ENCODE measurements around the gene C1QC.
"Not testable (repeated sequence)": the region's sequence is repeated elsewhere in the genome, so short reads cannot be mapped to it uniquely, and the experiment has no call there.

C1QC gene

GRCh38 chr1:22651941-22652856 lies 8.8 kb downstream of the C1QC start:
- DNase-seq (ENCODE audit: low spot score), result no peak

- no peak for DNase-seq (ENCODE audit: low spot score)
Observed at GRCh38 chr1:22652881-22653316, 9.5 kb downstream of the C1QC start, which contains the start of gene C1QB. C1QB (plus strand) TSS chr1:22653236; CDS start chr1:22659463, 6,227 bp downstream.

GRCh38 chr1:22654692-22655091 lies 11.3 kb downstream of the C1QC start:
- DNase-seq (ENCODE audit: low spot score), result no peak

DNA sequence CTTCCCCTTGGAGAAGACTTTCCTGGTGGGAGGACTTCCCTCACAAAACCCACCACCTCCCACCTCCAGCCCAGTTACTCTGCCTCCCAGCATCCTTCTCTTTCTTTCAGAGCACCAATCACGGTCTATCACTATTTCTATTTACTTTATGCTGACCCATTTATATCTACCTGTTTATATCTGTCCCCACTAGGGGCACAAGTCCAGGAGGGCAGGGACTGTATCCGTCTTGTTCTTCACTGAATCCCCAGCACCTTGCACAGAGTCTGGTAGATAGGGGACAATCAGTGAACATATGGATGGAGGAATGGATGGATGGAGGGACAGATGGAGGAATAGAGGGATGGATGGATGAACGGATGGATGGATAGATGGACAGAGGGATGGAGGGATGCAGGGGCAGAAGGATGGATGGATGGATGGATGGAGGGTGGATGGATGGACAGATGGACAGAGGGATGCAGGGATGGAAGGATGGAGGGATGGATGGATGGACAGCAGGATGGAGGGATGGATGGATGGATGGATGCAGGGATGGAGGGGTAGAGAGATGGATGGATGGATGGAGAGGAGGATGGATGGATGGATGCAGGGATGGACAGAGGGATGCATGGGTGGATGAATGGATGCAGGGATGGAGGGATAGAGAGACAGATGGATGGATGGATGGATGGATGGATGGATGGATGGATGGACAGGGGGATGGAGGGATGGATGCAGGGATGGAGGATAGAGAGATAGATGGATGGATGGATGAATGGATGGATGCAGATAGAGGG lies 15.1 kb downstream of the C1QC start:
- no peak for DNase-seq (ENCODE audit: low spot score)

DNA sequence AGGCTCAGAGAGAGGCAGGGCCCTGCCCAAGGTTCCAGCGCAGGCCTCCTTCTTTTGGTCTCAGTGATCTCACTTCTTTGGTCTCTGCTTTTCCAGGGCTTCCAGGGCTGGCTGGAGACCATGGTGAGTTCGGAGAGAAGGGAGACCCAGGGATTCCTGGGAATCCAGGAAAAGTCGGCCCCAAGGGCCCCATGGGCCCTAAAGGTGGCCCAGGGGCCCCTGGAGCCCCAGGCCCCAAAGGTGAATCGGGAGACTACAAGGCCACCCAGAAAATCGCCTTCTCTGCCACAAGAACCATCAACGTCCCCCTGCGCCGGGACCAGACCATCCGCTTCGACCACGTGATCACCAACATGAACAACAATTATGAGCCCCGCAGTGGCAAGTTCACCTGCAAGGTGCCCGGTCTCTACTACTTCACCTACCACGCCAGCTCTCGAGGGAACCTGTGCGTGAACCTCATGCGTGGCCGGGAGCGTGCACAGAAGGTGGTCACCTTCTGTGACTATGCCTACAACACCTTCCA lies 17.3 kb downstream of the C1QC start:
- no peak for DNase-seq (ENCODE audit: low spot score)

GRCh38 chr1:22661880-22662279 lies 18.4 kb downstream of the C1QC start:
- no peak for DNase-seq (ENCODE audit: low spot score)

DNA sequence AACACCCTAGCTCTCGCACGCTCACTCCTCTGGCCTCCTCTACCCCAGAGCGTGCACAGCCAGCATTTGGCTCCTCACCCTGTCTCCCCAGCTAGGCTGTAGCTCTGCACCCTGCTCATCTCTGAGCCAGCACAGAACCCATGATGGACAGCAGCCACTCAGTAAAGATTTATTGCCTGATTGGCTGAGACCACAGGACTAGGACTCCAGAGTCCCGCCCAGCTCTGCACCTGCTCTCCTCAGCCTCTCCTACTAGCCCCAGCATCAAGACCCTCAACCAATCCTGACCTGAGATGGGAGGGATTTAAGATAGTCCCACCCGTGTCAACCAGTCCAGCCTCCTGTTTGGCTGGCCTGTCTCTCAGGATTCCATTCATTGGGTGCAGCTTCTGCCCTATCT lies 18.9 kb downstream of the C1QC start:
- DNase-seq (ENCODE audit: low spot score), result no peak

DNA sequence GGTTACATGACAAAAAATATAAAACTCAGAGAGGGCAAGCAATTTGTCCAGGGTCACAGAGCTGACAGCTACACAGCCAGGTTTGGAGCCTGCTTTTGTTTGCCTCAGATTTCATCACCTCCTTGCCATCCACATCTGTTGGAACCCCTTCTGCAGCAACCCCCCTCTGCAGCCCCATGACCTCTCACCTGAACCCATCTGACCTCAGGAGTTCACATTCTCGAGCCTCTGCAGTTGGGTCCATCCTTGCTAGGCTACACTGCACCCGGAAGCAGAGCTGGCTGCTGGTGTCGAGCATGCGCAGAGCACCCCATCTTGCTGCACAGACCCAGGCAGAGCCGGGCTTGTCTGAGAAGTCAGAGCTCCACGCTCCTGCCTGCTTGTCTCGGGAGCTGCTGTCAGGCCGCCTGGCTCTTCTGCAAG lies 19.6 kb downstream of the C1QC start:
- DNase-seq (ENCODE audit: low spot score), result no peak

DNA sequence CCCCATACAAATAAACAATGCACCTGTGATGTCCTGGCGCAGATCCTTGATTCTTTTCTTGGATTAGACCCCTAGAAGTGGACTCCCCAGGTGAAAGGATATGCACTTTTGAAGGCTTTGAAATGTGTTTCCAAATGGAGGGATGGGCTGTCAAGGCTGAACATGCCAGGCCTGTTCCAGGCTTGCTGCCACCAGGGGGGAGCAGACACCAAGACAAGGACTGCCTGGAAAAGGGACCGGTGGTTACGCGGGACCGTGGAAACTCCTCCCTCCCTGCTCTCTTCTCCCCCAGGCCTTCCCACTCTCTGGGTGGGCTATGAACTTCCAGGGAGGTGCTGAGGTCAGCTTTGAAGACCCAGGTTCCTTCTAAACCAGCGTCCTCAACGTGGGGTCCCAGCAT lies 22.3 kb downstream of the C1QC start:
- no peak for DNase-seq (ENCODE audit: low spot score)

- DNase-seq (ENCODE audit: low spot score), result no peak
Observed at GRCh38 chr1:22666412-22666811, 23.0 kb downstream of the C1QC start.

DNA sequence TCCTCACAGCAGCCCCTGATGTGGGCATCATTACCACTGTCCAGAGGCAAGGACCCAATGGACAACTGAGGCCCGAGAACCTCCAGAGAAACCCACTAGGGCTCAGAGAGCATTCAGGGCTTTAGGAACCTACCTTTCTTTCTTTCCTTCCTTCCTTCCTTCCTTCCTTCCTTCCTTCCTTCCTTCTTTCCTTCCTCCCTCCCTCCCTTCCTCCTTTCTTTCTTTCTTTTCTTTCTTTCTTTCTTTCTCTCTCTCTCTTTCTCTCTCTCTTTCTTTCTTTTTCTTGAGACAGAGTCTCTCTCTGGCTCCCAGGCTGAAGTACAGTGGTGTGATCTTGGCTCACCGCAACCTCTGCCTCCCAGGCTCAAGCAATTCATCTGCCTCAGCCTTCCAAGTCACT lies 25.4 kb downstream of the C1QC start:
- not testable (repeated sequence) for DNase-seq (ENCODE audit: low spot score)

- no peak for DNase-seq (ENCODE audit: low spot score)
Observed at GRCh38 chr1:22670352-22670975, 27.0 kb downstream of the C1QC start.

GRCh38 chr1:22671999-22672398 lies 28.6 kb downstream of the C1QC start:
- DNase-seq (ENCODE audit: low spot score), result no peak

DNA sequence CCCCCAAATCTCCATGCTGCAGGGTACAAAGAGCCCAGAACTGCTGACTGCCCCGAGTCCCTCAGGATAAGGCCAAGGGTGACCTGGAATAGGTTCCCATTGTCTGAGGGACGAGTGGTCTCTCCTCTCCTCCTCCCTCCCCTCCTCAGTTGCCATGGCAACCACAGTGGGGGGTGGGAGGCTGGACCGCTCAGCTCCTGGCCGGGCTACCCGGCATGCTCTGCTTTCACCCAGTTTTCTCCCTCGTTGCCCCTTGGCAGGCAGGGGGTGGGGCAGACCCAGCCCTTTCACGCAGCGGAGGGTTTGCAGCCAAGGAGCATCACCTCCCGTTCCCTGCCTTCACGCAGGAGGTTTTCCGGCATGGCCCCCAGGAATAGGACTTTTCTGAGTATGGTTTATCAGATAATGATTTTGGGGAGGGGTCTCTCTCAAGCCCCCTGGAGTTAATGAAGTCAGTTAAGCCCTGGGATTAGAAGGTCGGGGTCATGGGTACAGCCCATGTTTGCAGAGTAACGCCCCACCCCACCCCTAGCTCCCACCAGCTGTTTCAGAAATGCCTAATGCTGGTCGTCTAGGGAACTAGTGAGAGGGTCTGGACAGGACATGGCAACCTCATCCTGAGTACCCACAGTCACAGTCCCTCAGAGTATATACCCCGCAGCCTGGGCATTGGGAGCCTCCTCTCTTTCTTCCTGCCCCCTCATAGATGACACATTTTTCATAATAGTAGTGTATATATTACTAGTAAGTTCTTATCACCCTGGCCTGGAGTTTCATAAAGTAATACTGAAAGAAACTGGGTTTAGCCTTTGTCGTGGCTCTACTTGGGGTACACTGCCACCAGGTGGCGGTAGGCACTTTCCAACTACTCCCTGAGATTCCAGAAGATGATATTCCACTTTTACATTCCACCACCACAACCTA lies 30.3 kb downstream of the C1QC start:
- peak; percentile 45 for DNase-seq (ENCODE audit: low spot score)

DNA sequence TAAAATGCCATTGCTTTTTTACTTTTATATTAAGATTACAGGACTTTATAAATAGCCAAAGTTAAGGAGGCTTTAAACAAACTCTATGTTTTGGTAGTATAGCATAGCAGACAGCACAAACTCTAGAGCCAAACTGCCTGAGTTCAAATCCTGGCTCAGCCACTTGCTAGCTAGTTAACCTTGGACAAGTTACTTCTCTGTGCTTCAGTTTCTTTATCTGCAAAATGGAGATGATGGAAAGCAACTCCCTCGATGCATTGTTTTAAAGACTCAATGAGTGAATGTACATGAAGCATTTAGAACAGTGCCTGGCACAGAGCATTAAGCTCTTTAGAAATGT lies 30.9 kb downstream of the C1QC start:
- no peak for DNase-seq (ENCODE audit: low spot score)

DNA sequence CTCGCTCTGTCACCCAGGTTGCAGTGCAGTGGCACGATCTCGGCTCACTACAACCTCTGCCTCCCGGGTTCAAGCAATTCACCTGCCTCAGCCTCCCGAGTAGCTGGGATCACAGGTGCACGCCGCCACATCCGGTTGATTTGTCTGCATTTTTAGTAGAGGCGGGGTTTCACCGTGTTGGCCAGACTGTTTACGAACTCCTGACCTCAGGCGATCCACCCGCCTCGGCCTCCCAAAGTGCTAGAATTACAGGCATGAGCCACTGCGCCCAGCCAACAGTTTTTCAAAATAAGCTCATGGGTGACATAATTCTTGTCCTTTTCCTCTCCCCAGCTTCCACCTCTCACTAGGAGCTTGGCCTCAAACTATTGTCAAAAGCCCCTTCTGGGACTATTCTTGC lies 32.7 kb downstream of the C1QC start:
- not testable (repeated sequence) for DNase-seq (ENCODE audit: low spot score)

DNA sequence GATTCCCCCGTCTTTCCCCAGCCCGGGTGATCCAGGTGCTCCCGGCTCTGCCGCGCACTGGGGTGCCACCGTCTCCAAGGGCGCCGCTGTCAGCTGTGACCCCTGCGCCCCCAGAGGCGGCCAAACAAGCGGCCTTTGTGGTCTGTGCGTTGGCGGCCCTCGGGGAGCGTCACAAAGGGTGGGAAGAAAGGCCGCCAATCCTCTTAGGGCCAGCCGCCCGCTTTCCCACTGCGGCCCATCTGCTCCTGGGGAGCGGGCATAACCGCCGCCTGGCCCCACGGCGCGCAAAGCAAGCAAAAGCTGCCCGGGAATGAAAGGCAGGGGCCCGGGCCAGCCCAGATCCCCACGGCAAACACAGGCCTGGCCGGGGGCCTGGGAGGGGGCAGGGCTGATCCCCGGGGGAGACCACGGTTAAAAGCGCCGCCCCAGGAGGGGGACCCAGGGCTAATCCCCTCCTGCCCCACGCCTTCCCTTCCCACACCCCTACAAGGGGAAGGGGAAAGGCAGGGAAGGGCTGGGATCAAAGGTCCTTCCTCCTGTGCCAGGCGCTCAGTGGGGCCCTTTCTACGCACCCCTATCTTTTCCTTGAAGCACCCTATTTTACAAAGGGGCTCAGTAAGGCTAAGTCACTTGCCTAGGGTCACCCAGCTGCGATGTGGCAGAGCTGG lies 33.6 kb downstream of the C1QC start:
- DNase-seq (ENCODE audit: low spot score), result no peak

- no peak for DNase-seq (ENCODE audit: low spot score)
Observed at GRCh38 chr1:22677931-22678896, 34.8 kb downstream of the C1QC start.

- no peak for DNase-seq (ENCODE audit: low spot score)
Observed at GRCh38 chr1:22680726-22681125, 37.3 kb downstream of the C1QC start.
